Activated CD4-positive, alpha-beta T cell treated with anti-CD3 and anti-CD28 coated beads, Interleukin-2, amount 10 ng/mL, durations not matched to agents 7 days and 5 days (primary cell): ENCODE data around the gene ARID5B. TPM values are rescaled to one million over a fixed set of nuclear protein-coding genes. Genes with fewer than 3 reads are reported as not detected.

Experiments
- CTCF ChIA-PET: fragments of 350-600 bp; sonication (Branson Sonifier 250); formaldehyde crosslinking; loops from one replicate; lab custom pipeline; 2021; ENCODE audit warnings: antibody characterized with exemption; lab: Charles Lee
- POLR2A ChIA-PET: fragments of 350-600 bp; sonication (Branson Sonifier 250); formaldehyde crosslinking; loops from one replicate; lab custom pipeline; 2021; ENCODE audit warnings: antibody characterized with exemption; lab: Charles Lee
- DNase-seq: peaks from one replicate; pipeline ENCODE4 v3.0.0-alpha.2; 2020
- H3K27ac Mint-ChIP-seq: one replicate; pipeline ENCODE4 v1.8.0; 2021; ENCODE audit warnings: mild to moderate bottlenecking, moderate library complexity, mixed read lengths
- H3K27me3 Mint-ChIP-seq: one replicate; pipeline ENCODE4 v1.8.0; 2021; ENCODE audit warnings: mixed read lengths
- H3K36me3 Mint-ChIP-seq: one replicate; pipeline ENCODE4 v1.8.0; 2021; ENCODE audit warnings: low read depth, mixed read lengths
- H3K4me1 Mint-ChIP-seq: one replicate; pipeline ENCODE4 v1.8.0; 2021; ENCODE audit warnings: mixed read lengths
- H3K4me3 Mint-ChIP-seq: one replicate; pipeline ENCODE4 v1.8.0; 2021; ENCODE audit warnings: mild to moderate bottlenecking, moderate library complexity, mixed read lengths
- H3K9me3 Mint-ChIP-seq: one replicate; pipeline ENCODE4 v1.8.0; 2021; ENCODE audit warnings: mixed read lengths
- total RNA-seq, 2 experiments: library from RNA; stranded (reverse); gene quantifications; one replicate each; pipeline ENCODE4 v1.2.3, GENCODE V29; 2021

ARID5B gene
- total RNA-seq, 2 experiments from 2014 or later: 41.2 to 42.9 TPM

- Mint-ChIP-seq H3K4me1 (peaks cover 82% of the 10 kb centered on the region), H3K36me3 (peaks cover 65% of the 10 kb centered on the region), H3K9me3 (peaks cover 6% of the 10 kb centered on the region), H3K27me3 (no peaks in the 10 kb centered on the region), H3K27ac (peak overlapping the region; percentile 42), H3K4me3 (no peak overlapping the region)
- no peak for DNase-seq
- ChIA-PET CTCF (interaction anchor here (0.6 to 2.0 kb wide), 3 partner anchors 19 to 332 kb away, joined by 3 to 10 read pairs (median 5); no protein-coding TSS in a partner anchor), POLR2A (interaction anchor here (0.9 kb wide), 1 partner anchor 63 kb away, joined by 3 read pairs; no protein-coding TSS in a partner anchor)
Measured at GRCh38 chr10:61935077-61935476, 33.6 kb downstream of the ARID5B start.

GRCh38 chr10:61936770-61937169 lies 35.3 kb downstream of the ARID5B start:
- peaks cover 86% of the 10 kb centered on the region for H3K4me1 Mint-ChIP-seq
- POLR2A ChIA-PET: interaction anchor here (0.7 kb wide), 1 partner anchor 10 kb away, joined by 3 read pairs; no protein-coding TSS in a partner anchor
- CTCF ChIA-PET: interaction anchor here (0.8 to 1.8 kb wide), 4 partner anchors 30 to 103 kb away, joined by 3 to 5 read pairs (median 4); no protein-coding TSS in a partner anchor
- no peak overlapping the region for H3K4me3 Mint-ChIP-seq
- DNase-seq: no peak
- H3K27ac Mint-ChIP-seq: peak overlapping the region; percentile 89
- H3K36me3 Mint-ChIP-seq: peaks cover 68% of the 10 kb centered on the region
- no peaks in the 10 kb centered on the region for H3K27me3 Mint-ChIP-seq
- peaks cover 3% of the 10 kb centered on the region for H3K9me3 Mint-ChIP-seq

DNA sequence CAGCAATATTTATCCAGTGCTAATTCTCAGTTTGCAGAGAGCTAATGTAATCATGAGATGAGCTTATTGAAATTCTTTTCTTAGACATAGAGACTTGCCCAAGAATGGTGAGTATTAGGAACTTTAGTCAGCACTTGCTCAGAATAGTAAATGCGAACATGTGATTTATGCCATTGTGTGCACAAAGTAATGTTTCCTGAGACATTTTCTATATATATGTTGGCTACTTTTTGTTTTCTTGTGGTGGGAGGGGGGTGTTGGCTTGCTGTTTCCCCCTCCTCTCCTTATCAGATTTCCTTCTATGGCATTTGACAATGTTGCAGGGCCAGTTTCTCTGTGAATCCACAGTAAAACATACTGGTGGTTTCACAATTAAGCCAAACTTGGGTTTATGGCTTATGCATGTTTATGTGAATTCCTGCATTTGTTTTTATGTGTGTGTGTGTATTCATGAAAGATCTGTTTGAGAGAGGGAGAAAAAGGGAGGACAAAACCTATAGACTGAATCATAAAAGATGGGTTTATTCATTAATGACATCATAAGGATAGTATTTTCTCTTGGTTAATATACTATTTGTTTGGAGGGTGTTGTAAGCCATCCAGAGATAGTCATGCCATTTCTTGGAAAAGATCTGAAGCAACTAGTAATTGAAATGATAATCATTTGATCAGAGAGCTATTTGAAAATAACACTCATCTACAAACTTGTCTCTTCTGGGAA lies 36.3 kb downstream of the ARID5B start:
- no peaks in the 10 kb centered on the region for H3K27me3 Mint-ChIP-seq
- H3K27ac Mint-ChIP-seq: peak overlapping the region; percentile 89
- peaks cover 3% of the 10 kb centered on the region for H3K9me3 Mint-ChIP-seq
- DNase-seq: no peak
- ChIA-PET CTCF (interaction anchor here (0.6 to 2.5 kb wide), 11 partner anchors 12 to 307 kb away, joined by 3 to 6 read pairs (median 3); no protein-coding TSS in a partner anchor), POLR2A (interaction anchor here (0.7 kb wide), 1 partner anchor 11 kb away, joined by 3 read pairs; no protein-coding TSS in a partner anchor)
- peak overlapping the region; percentile 44 for H3K4me3 Mint-ChIP-seq
- peaks cover 65% of the 10 kb centered on the region for H3K36me3 Mint-ChIP-seq
- H3K4me1 Mint-ChIP-seq: peaks cover 86% of the 10 kb centered on the region

GRCh38 chr10:61939902-61940301 lies 38.4 kb downstream of the ARID5B start:
- H3K27me3 Mint-ChIP-seq: no peaks in the 10 kb centered on the region
- no peak for DNase-seq
- no peak overlapping the region for H3K4me3 Mint-ChIP-seq
- H3K36me3 Mint-ChIP-seq: peaks cover 69% of the 10 kb centered on the region
- ChIA-PET CTCF (interaction anchor here (1.0 to 1.4 kb wide), 4 partner anchors 9 to 113 kb away, joined by 3 to 5 read pairs (median 4); partner anchors contain the start of gene ARID5B), POLR2A (no interaction called here)
- H3K4me1 Mint-ChIP-seq: peaks cover 86% of the 10 kb centered on the region
- H3K9me3 Mint-ChIP-seq: no peaks in the 10 kb centered on the region
- peak overlapping the region; percentile 43 for H3K27ac Mint-ChIP-seq

DNA sequence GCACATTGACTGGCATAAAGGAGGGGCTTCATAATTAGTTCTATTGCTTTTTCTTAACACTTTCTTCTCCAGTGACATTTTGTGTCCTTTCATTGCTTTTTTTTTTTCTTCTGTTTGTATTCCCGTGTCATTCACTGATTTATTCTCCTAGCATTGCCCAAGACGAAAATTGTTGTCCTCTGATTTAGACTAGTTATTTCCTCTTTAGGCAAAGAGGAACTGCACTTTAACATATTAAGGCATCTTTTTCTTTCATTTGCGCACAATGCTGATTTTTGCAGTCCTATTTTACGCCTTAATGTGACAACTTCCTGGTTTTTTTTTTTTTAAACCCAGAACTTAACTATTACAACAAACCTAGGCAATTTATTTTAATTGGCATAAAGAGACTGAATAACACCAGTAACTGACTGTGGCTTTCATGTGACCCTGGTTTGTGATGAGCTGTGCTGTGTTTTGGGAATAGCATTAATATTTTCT lies 39.7 kb downstream of the ARID5B start:
- Mint-ChIP-seq H3K4me1 (peaks cover 81% of the 10 kb centered on the region), H3K4me3 (no peak overlapping the region), H3K9me3 (no peaks in the 10 kb centered on the region), H3K27ac (peak overlapping the region; percentile 92), H3K27me3 (no peaks in the 10 kb centered on the region), H3K36me3 (peaks cover 68% of the 10 kb centered on the region)
- no peak for DNase-seq
- ChIA-PET CTCF (no interaction called here), POLR2A (no interaction called here)

- H3K36me3 Mint-ChIP-seq: peaks cover 75% of the 10 kb centered on the region
- DNase-seq: no peak
- POLR2A ChIA-PET: interaction anchor here (0.6 to 0.7 kb wide), 2 partner anchors 40 to 263 kb away, joined by 3 to 5 read pairs; no protein-coding TSS in a partner anchor
- peak overlapping the region; percentile 92 for H3K27ac Mint-ChIP-seq
- H3K4me1 Mint-ChIP-seq: peaks cover 68% of the 10 kb centered on the region
- no peaks in the 10 kb centered on the region for H3K9me3 Mint-ChIP-seq
- no peaks in the 10 kb centered on the region for H3K27me3 Mint-ChIP-seq
- H3K4me3 Mint-ChIP-seq: peak overlapping the region; percentile 69
- CTCF ChIA-PET: interaction anchor here (0.7 to 1.3 kb wide), 7 partner anchors 9 to 1448 kb away, joined by 3 to 4 read pairs (median 3); no protein-coding TSS in a partner anchor
Measured at GRCh38 chr10:61942604-61943461, 41.3 kb downstream of the ARID5B start.

GRCh38 chr10:61943674-61944378 lies 42.3 kb downstream of the ARID5B start:
- Mint-ChIP-seq H3K27ac (peak overlapping the region; percentile 92), H3K36me3 (peaks cover 75% of the 10 kb centered on the region), H3K4me1 (peaks cover 58% of the 10 kb centered on the region), H3K9me3 (no peaks in the 10 kb centered on the region), H3K4me3 (peak overlapping the region; percentile 69), H3K27me3 (no peaks in the 10 kb centered on the region)
- DNase-seq: no peak
- POLR2A ChIA-PET: interaction anchor here (0.6 to 0.7 kb wide), 3 partner anchors 41 to 262 kb away, joined by 3 to 5 read pairs (median 3); no protein-coding TSS in a partner anchor
- CTCF ChIA-PET: interaction anchor here (0.5 to 1.6 kb wide), 7 partner anchors 10 to 75 kb away, joined by 3 to 5 read pairs (median 3); no protein-coding TSS in a partner anchor

DNA sequence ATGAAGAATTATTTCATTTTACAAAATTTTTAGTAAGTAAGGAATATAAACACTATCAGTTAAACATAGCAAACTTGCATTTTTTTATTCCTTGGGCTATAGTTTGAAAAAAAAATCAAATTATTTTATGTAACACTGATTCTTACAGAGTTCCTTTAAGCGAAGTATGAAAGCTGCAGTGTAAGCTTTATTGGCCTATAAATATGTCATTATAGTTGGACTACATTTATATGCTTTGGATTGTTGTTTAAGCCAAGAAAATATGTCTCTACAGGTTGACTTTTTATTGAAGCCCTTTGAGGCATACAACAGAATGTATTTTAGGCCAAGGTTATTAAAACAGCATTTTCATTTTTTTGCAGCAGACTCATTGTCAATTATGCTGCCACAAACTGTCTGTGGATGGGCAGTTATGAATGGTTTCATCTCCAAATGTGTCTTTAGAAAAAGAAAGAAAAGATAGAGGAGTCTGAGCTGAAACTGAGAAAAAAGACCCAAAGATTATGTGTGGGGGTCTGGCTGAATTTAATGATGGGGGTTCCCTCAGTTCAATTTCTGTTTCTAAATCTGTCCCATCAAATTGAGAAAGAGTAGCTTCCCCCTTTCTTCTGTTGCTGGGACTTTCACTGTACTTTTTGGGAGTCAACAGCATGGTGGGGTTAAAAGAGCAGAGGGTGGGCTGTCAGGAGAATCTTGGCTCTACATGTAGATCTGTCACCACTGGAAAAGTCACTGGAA lies 43.1 kb downstream of the ARID5B start:
- no peak for DNase-seq
- Mint-ChIP-seq H3K36me3 (peaks cover 75% of the 10 kb centered on the region), H3K4me1 (peaks cover 50% of the 10 kb centered on the region), H3K27ac (peak overlapping the region; percentile 63), H3K27me3 (no peaks in the 10 kb centered on the region), H3K4me3 (no peak overlapping the region), H3K9me3 (no peaks in the 10 kb centered on the region)
- ChIA-PET CTCF (interaction anchor here (0.7 to 1.6 kb wide), 2 partner anchors 29 to 48 kb away, joined by 3 to 5 read pairs; no protein-coding TSS in a partner anchor), POLR2A (interaction anchor here (0.7 kb wide), 1 partner anchor 49 kb away, joined by 3 read pairs; no protein-coding TSS in a partner anchor)

- peaks cover 28% of the 10 kb centered on the region for H3K4me1 Mint-ChIP-seq
- no peaks in the 10 kb centered on the region for H3K27me3 Mint-ChIP-seq
- ChIA-PET CTCF (interaction anchor here (0.7 to 4.5 kb wide), 5 partner anchors 9 to 53 kb away, joined by 3 to 19 read pairs (median 3); no protein-coding TSS in a partner anchor), POLR2A (no interaction called here)
- no peak overlapping the region for H3K4me3 Mint-ChIP-seq
- no peak overlapping the region for H3K27ac Mint-ChIP-seq
- peaks cover 72% of the 10 kb centered on the region for H3K36me3 Mint-ChIP-seq
- DNase-seq: no peak
- peaks cover 2% of the 10 kb centered on the region for H3K9me3 Mint-ChIP-seq
Measured at GRCh38 chr10:61949687-61950086, 48.2 kb downstream of the ARID5B start.

GRCh38 chr10:61950449-61951143 lies 49.1 kb downstream of the ARID5B start:
- CTCF ChIA-PET: interaction anchor here (0.8 to 4.5 kb wide), 4 partner anchors 8 to 17 kb away, joined by 3 to 19 read pairs (median 4); no protein-coding TSS in a partner anchor
- Mint-ChIP-seq H3K27me3 (no peaks in the 10 kb centered on the region), H3K4me1 (peaks cover 28% of the 10 kb centered on the region), H3K9me3 (peaks cover 2% of the 10 kb centered on the region), H3K4me3 (no peak overlapping the region), H3K36me3 (peaks cover 74% of the 10 kb centered on the region), H3K27ac (no peak overlapping the region)
- POLR2A ChIA-PET: no interaction called here
- DNase-seq: no peak
